ENCODE measurements around the gene MPDZ.

MPDZ gene

DNA sequence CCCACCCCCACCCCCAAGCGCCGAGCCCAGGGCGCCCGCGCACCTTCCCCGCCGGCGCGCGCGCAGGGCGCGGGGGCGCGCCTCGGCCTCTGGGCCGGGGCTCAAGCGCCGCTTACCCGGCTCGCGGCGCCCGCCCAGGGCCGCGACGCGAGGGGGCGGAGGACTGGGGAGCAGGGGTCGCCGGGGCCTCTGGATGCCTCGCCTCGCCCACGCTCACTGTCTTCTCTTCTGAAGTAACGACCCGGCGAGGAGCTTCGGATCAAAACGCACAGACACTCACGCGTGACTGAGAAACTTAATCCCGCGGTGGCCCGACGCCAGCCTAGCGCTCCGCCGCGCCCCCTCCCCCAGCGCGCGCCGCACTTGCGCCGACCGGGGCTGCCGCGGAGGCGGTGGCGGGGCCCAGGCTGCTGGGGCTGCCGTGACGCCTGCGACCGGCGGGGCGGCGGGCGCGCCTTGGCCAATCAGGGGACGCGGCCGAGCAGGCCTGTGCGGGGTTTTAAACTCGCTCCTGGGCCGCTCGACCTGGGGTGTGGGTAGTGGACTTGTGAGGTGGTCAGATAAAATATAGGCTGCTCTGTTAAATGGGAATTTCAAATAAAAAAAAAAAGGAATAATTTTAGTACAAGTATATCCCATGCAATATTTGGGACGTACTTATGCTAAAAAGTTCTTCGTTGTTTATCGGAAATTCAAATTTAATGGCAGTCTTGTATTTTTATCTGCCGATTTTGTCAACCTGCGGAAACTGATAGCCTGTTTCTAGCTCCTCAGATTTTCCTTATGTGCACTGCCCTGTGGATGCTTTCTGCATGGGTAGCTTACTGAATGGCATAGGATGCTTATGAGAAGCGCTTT, at the start of gene MPDZ:
MPDZ (minus strand) TSS at position 409 of the 858 bp plus-strand sequence. CDS start 29,377 bp downstream, outside the sequence.
- DNase-seq: peak; percentile 29 to 45

- DNase-seq: no peak
Measured at GRCh38 chr9:13324988-13325387, 45.5 kb upstream of the MPDZ start.

DNA sequence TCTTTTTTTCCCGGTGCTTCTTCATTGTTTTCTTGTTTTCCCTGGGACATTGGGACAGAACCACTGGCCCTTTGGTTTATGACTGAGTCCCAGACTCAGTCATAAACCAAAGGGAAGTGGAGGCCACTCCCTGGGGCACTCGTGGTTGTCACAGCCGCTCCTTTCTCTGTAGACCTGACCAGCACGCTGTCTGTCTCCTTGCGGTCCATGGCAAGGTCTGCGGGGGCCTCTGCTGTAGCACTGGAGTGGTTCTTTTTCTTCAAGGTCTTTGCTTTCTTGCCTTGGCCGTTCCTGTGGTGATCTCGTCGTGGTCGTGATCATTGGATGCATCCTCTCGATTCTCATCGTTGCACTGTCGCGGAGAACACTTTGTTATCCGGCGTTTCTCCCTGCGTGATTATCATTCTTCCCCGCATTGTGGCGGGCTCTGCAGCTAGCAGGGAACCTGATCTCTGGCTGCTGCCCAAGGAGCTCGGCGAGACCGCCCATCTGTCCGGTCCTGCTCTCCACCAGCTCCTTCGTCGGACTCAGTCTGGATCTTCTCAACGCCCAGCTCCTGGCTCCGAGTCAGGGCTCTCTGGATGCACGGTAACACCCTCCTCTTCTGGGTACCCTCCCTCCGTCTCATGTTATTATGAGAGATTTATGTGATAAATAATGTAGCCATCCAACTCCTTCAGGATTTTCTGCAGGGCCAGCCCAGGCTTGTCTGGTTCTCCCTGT, 43.5 kb upstream of the MPDZ start:
- DNase-seq: no peak

- no peak for DNase-seq
Measured at GRCh38 chr9:13318027-13318426, 38.5 kb upstream of the MPDZ start.

GRCh38 chr9:13296972-13297371, 17.5 kb upstream of the MPDZ start:
- no peak for DNase-seq

GRCh38 chr9:13295556-13295955, 16.1 kb upstream of the MPDZ start:
- no peak for DNase-seq

DNA sequence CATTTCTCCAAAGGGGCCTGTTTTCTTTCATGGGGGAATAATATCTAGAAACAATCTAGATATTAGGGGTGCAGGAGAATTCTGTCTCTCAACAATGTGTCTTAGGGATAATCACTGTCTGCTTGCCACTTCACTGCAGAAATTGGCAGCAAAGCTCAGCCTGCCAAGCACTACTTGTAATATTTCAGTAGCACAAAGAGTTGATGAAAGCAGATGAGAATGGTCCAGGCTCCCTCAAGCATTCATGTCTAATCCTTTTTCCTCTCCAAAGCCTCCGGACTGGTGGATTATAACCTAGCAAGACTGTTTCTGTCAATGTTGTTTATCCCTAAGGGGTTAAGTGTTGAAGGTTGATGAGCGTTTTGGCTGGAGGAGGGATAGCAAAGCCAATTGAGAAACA, 13.3 kb upstream of the MPDZ start:
- no peak for DNase-seq

DNA sequence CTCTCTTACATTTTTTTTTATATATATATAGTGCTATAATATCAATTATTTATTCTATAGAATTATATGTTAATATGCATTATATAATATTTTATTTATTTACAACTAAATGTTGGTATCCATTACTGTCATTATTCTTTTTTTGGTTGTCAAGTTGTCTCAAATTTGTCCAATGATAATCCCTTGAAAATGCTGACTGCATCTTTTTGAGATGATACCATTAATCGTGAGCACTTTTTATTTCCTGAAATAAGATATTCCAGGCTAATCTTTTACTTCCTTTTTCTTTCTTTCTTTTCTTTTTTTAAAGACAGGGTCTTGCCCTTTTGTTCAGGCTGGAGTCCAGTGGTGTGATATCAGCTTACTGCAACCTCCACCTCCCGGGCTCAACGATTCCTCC, 12.7 kb upstream of the MPDZ start:
- DNase-seq: no peak

- DNase-seq: no peak
Measured at GRCh38 chr9:13291718-13292117, 12.2 kb upstream of the MPDZ start.

DNA sequence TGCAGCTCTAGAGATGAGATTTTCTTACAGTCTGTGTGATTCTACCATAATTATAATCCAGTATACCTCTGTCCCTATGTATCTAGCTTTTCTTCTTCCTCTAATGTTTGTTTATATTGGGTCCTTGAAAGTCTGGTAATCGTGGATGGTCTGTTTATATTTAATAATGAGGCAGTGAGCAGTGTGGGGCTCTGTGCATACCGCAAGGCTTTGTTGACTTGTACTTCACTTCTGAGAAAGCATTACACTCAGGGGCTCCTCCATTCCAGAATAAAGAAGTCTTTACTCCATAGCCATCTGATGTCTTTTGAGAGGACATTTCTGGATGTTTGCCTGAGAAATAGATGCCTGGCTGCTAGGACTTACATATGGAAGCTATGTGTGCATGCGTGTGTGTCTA, 4.5 kb upstream of the MPDZ start:
- DNase-seq: no peak

DNA sequence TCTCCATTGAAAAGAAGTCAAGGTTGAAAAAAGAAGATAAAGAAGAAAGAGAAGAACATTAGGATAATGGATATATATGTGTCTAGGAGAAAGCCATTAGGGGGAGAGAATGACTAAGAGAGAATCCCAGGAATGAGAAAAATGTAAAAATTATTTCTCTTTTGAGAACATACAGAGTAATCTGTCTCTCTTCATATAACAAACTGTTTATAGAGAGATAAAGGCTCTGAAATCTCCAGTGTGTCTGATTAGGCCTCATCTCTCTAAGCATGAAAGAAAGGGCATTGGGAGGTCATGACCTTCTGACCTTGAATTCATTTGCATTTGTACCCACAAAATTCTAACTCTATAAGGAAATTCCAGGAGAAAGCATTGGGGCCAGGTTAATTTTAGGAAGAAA, 3.5 kb upstream of the MPDZ start:
- DNase-seq: no peak

- no peak for DNase-seq
Measured at GRCh38 chr9:13281356-13282016, 2.0 kb upstream of the MPDZ start.

- DNase-seq: peak; percentile 33 to 51
Measured at GRCh38 chr9:13278368-13279246, 885 bp downstream of the MPDZ start.

DNA sequence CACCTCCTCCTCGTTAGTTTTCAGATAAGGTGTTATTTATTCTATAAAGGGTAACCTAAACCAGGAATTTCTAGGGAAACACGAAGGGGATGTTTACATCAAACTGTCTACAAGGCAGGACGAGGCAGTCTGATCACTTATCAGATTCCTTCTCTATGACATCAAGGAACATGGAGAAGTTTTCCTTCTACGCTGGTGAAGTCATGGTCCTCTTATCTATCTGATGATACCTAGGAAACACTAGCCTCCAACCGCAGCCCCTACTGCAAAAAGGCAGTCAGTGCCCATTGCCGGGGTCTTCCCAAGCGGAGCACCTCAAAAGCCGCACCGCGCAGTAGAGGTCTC, 1.5 kb downstream of the MPDZ start:
- DNase-seq: no peak

- DNase-seq: no peak
Measured at GRCh38 chr9:13274886-13275641, 4.4 kb downstream of the MPDZ start.

GRCh38 chr9:13270734-13271133, 8.8 kb downstream of the MPDZ start:
- DNase-seq: no peak

GRCh38 chr9:13269589-13270452, 9.7 kb downstream of the MPDZ start:
- DNase-seq: no peak

- no peak for DNase-seq
Measured at GRCh38 chr9:13268469-13268868, 11.0 kb downstream of the MPDZ start.

- DNase-seq: no peak
Measured at GRCh38 chr9:13267743-13268142, 11.7 kb downstream of the MPDZ start.

- DNase-seq: no peak
Measured at GRCh38 chr9:13266167-13266566, 13.3 kb downstream of the MPDZ start.

DNA sequence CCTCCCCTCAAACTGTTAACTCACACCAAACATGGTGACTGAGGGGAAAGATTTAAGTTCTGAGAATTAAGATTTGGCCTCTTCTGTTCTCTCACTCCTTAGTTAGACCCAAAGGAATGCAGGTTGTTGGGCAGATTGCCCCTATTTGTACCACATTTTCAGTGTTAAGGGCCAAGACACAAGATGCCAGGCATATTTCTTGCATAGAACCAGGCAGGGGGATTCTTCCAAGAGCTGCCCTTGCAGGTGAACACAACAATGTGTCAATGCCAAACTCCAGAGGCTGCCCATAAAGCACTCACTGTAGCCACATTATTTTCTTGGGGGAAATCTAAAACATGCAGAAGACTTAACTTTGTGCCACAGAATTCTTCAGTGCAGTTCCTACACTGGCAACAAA, 14.7 kb downstream of the MPDZ start:
- DNase-seq: no peak

All from SHP77 (cell line).